ENCODE results near the gene SLAIN1.

Gene SLAIN1

GRCh38 chr13:77729502-77730221, 32.2 kb downstream of the SLAIN1 start:
- Histone ChIP-seq H2BK5ac (ENCODE audit: low read length) (no peak overlapping the region), H2BK15ac (replicated peaks; ENCODE audit: low read depth) (no peak overlapping the region), H3K79me2 (ENCODE audit: control insufficient read depth, insufficient read depth, low read length) (no peaks in the 10 kb centered on the region)

GRCh38 chr13:77730572-77730971, 33.1 kb downstream of the SLAIN1 start:
- H3K56ac ChIP-seq (ENCODE audit: low read length) = no peak overlapping the region
- no peak overlapping the region for H3K4ac ChIP-seq (ENCODE audit: low read depth, low read length)
- no peak overlapping the region for H3K27ac ChIP-seq (ENCODE audit: low read depth, low read length)
- H2AK5ac ChIP-seq (ENCODE audit: low read length) = no peak overlapping the region
- no CpG with 5 or more reads among the region's 1 CpG for WGBS (ENCODE audit: extremely low coverage, insufficient coverage, low lambda C conversion rate)
- DNase-seq = no peak
- no peak overlapping the region for H3K9ac ChIP-seq (ENCODE audit: low read length)
- no peaks in the 10 kb centered on the region for H3K36me3 ChIP-seq (ENCODE audit: control insufficient read depth, insufficient read depth, low read length)
- H2BK120ac ChIP-seq (ENCODE audit: low read depth, low read length) = no peak overlapping the region
- H2BK15ac ChIP-seq (replicated peaks; ENCODE audit: low read depth) = no peak overlapping the region
- H3K27me3 ChIP-seq (ENCODE audit: insufficient read depth, low read length, poor library complexity) = no peaks in the 10 kb centered on the region
- H3K79me1 ChIP-seq (ENCODE audit: low read length) = no peaks in the 10 kb centered on the region
- no peak overlapping the region for H4K5ac ChIP-seq (ENCODE audit: low read length)
- no peaks in the 10 kb centered on the region for H3K4me1 ChIP-seq (ENCODE audit: control insufficient read depth, low read depth, low read length)
- no peak overlapping the region for H3K4me3 ChIP-seq (ENCODE audit: low read length)
- H3K4me2 ChIP-seq (ENCODE audit: low read length) = no peak overlapping the region
- no peak overlapping the region for H2BK5ac ChIP-seq (ENCODE audit: low read length)
- H3K23ac ChIP-seq (ENCODE audit: low read length) = no peak overlapping the region
- no peak overlapping the region for H4K8ac ChIP-seq (ENCODE audit: low read depth, low read length)
- H3K18ac ChIP-seq (ENCODE audit: low read length) = no peak overlapping the region
- H3K79me2 ChIP-seq (ENCODE audit: control insufficient read depth, insufficient read depth, low read length) = no peaks in the 10 kb centered on the region

More at GRCh38 chr13:77729502-77730221, 32.2 kb downstream of the SLAIN1 start:
- H3K4me1 ChIP-seq (ENCODE audit: control insufficient read depth, low read depth, low read length) = no peaks in the 10 kb centered on the region
- no peak overlapping the region for H3K56ac ChIP-seq (ENCODE audit: low read length)
- no peak overlapping the region for H2BK120ac ChIP-seq (ENCODE audit: low read depth, low read length)
- H3K23ac ChIP-seq (ENCODE audit: low read length) = no peak overlapping the region
- no peaks in the 10 kb centered on the region for H3K27me3 ChIP-seq (ENCODE audit: insufficient read depth, low read length, poor library complexity)
- no peak overlapping the region for H2AK5ac ChIP-seq (ENCODE audit: low read length)
- no peak overlapping the region for H4K8ac ChIP-seq (ENCODE audit: low read depth, low read length)
- no peak overlapping the region for H3K4ac ChIP-seq (ENCODE audit: low read depth, low read length)
- WGBS (ENCODE audit: extremely low coverage, insufficient coverage, low lambda C conversion rate) = no CpG with 5 or more reads among the region's 8 CpGs
- H3K4me3 ChIP-seq (ENCODE audit: low read length) = no peak overlapping the region
- DNase-seq = no peak
- H3K18ac ChIP-seq (ENCODE audit: low read length) = no peak overlapping the region
- no peaks in the 10 kb centered on the region for H3K79me1 ChIP-seq (ENCODE audit: low read length)
- no peak overlapping the region for H3K4me2 ChIP-seq (ENCODE audit: low read length)
- no peak overlapping the region for H3K9ac ChIP-seq (ENCODE audit: low read length)
- H3K27ac ChIP-seq (ENCODE audit: low read depth, low read length) = no peak overlapping the region
- no peaks in the 10 kb centered on the region for H3K36me3 ChIP-seq (ENCODE audit: control insufficient read depth, insufficient read depth, low read length)
- H4K5ac ChIP-seq (ENCODE audit: low read length) = no peak overlapping the region

- Histone ChIP-seq H3K4ac (ENCODE audit: low read depth, low read length) (no peak overlapping the region), H3K79me2 (ENCODE audit: control insufficient read depth, insufficient read depth, low read length) (no peaks in the 10 kb centered on the region), H3K4me3 (ENCODE audit: low read length) (no peak overlapping the region), H3K4me1 (ENCODE audit: control insufficient read depth, low read depth, low read length) (no peaks in the 10 kb centered on the region), H4K5ac (ENCODE audit: low read length) (no peak overlapping the region), H3K4me2 (ENCODE audit: low read length) (no peak overlapping the region), H2AK5ac (ENCODE audit: low read length) (no peak overlapping the region), H2BK5ac (ENCODE audit: low read length) (no peak overlapping the region), H3K23ac (ENCODE audit: low read length) (no peak overlapping the region), H3K27me3 (ENCODE audit: insufficient read depth, low read length, poor library complexity) (no peaks in the 10 kb centered on the region), H3K9ac (ENCODE audit: low read length) (no peak overlapping the region), H3K79me1 (ENCODE audit: low read length) (no peaks in the 10 kb centered on the region), H3K36me3 (ENCODE audit: control insufficient read depth, insufficient read depth, low read length) (no peaks in the 10 kb centered on the region), H2BK15ac (replicated peaks; ENCODE audit: low read depth) (no peak overlapping the region), H3K27ac (ENCODE audit: low read depth, low read length) (no peak overlapping the region), H3K18ac (ENCODE audit: low read length) (no peak overlapping the region), H4K8ac (ENCODE audit: low read depth, low read length) (no peak overlapping the region), H3K56ac (ENCODE audit: low read length) (no peak overlapping the region), H2BK120ac (ENCODE audit: low read depth, low read length) (no peak overlapping the region)
- WGBS (ENCODE audit: extremely low coverage, insufficient coverage, low lambda C conversion rate) = no CpG with 5 or more reads among the region's 2 CpGs
- DNase-seq = no peak
Measured at GRCh38 chr13:77732287-77732686, 34.8 kb downstream of the SLAIN1 start.

- WGBS (ENCODE audit: extremely low coverage, insufficient coverage, low lambda C conversion rate) = no CpG with 5 or more reads among the region's 1 CpG
- H3K79me1 ChIP-seq (ENCODE audit: low read length) = no peaks in the 10 kb centered on the region
- no peaks in the 10 kb centered on the region for H3K79me2 ChIP-seq (ENCODE audit: control insufficient read depth, insufficient read depth, low read length)
- H3K9ac ChIP-seq (ENCODE audit: low read length) = no peak overlapping the region
- no peak overlapping the region for H2BK120ac ChIP-seq (ENCODE audit: low read depth, low read length)
- H3K4me1 ChIP-seq (ENCODE audit: control insufficient read depth, low read depth, low read length) = no peaks in the 10 kb centered on the region
- H3K56ac ChIP-seq (ENCODE audit: low read length) = no peak overlapping the region
- H3K4ac ChIP-seq (ENCODE audit: low read depth, low read length) = no peak overlapping the region
- no peak overlapping the region for H2BK5ac ChIP-seq (ENCODE audit: low read length)
- H3K27ac ChIP-seq (ENCODE audit: low read depth, low read length) = no peak overlapping the region
- H2BK15ac ChIP-seq (replicated peaks; ENCODE audit: low read depth) = no peak overlapping the region
- H2AK5ac ChIP-seq (ENCODE audit: low read length) = no peak overlapping the region
- no peak overlapping the region for H3K18ac ChIP-seq (ENCODE audit: low read length)
- H3K27me3 ChIP-seq (ENCODE audit: insufficient read depth, low read length, poor library complexity) = no peaks in the 10 kb centered on the region
- no peak overlapping the region for H3K4me3 ChIP-seq (ENCODE audit: low read length)
- H3K36me3 ChIP-seq (ENCODE audit: control insufficient read depth, insufficient read depth, low read length) = no peaks in the 10 kb centered on the region
- DNase-seq = no peak
- no peak overlapping the region for H3K23ac ChIP-seq (ENCODE audit: low read length)
- no peak overlapping the region for H3K4me2 ChIP-seq (ENCODE audit: low read length)
- H4K5ac ChIP-seq (ENCODE audit: low read length) = no peak overlapping the region
- H4K8ac ChIP-seq (ENCODE audit: low read depth, low read length) = no peak overlapping the region
Measured at GRCh38 chr13:77733674-77734073, 36.2 kb downstream of the SLAIN1 start.

GRCh38 chr13:77737583-77738200, 40.2 kb downstream of the SLAIN1 start:
- H2BK120ac ChIP-seq (ENCODE audit: low read depth, low read length) = no peak overlapping the region

More at GRCh38 chr13:77737583-77738200, 40.2 kb downstream of the SLAIN1 start:
- no peak overlapping the region for H3K4me3 ChIP-seq (ENCODE audit: low read length)
- no peak overlapping the region for H3K9ac ChIP-seq (ENCODE audit: low read length)
- H3K23ac ChIP-seq (ENCODE audit: low read length) = no peak overlapping the region
- H3K18ac ChIP-seq (ENCODE audit: low read length) = no peak overlapping the region
- no peaks in the 10 kb centered on the region for H3K79me2 ChIP-seq (ENCODE audit: control insufficient read depth, insufficient read depth, low read length)
- no peak overlapping the region for H2BK15ac ChIP-seq (replicated peaks; ENCODE audit: low read depth)
- H3K36me3 ChIP-seq (ENCODE audit: control insufficient read depth, insufficient read depth, low read length) = no peaks in the 10 kb centered on the region
- no peak overlapping the region for H3K56ac ChIP-seq (ENCODE audit: low read length)
- no CpG with 5 or more reads among the region's 2 CpGs for WGBS (ENCODE audit: extremely low coverage, insufficient coverage, low lambda C conversion rate)
- H2BK5ac ChIP-seq (ENCODE audit: low read length) = no peak overlapping the region
- H3K4me2 ChIP-seq (ENCODE audit: low read length) = no peak overlapping the region
- H2AK5ac ChIP-seq (ENCODE audit: low read length) = no peak overlapping the region
- no peaks in the 10 kb centered on the region for H3K79me1 ChIP-seq (ENCODE audit: low read length)
- no peaks in the 10 kb centered on the region for H3K27me3 ChIP-seq (ENCODE audit: insufficient read depth, low read length, poor library complexity)
- H4K8ac ChIP-seq (ENCODE audit: low read depth, low read length) = no peak overlapping the region
- no peak for DNase-seq
- no peaks in the 10 kb centered on the region for H3K4me1 ChIP-seq (ENCODE audit: control insufficient read depth, low read depth, low read length)
- no peak overlapping the region for H4K5ac ChIP-seq (ENCODE audit: low read length)
- no peak overlapping the region for H3K4ac ChIP-seq (ENCODE audit: low read depth, low read length)
- no peak overlapping the region for H3K27ac ChIP-seq (ENCODE audit: low read depth, low read length)

All from mesendoderm (in vitro differentiated cells).